ENCODE measurements around the gene NEUROG2.
"Not testable (repeated sequence)": the region's sequence is repeated elsewhere in the genome, so short reads cannot be mapped to it uniquely, and the experiment has no call there.

Gene NEUROG2

GRCh38 chr4:112516066-112516470 lies at the start of gene NEUROG2:
Gene NEUROG2 (minus strand): TSS chr4:112516180. CDS start chr4:112515475, 705 bp downstream.
- no peak for FAIRE-seq

DNA sequence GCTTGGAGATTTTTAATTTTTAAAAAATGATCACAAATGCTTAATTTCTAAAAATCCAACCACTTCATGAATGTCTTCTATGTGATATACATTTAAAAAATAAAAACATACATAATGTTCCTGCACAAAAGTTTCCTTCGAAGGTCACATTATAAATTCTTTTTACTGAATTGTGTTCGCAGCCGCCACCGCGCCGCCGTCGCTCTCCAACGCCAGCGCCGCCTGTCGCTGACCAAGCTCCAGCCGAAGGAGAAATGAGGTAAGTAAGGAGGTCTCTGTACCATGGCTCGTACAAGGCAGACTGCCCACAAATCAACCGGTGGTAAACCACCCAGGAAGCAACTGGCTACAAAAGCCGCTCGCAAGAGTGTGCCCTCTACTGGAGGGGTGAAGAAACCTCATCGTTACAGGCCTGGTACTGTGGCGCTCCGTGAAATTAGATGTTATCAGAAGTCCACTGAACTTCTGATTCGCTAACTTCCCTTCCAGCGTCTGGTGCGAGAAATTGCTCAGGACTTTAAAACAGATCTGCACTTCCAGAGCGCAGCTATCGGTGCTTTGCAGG lies 48.8 kb upstream of the NEUROG2 start:
- no peak for FAIRE-seq

GRCh38 chr4:112563431-112564200 lies 47.6 kb upstream of the NEUROG2 start:
- no peak for FAIRE-seq

- no peak for FAIRE-seq
Observed at GRCh38 chr4:112562254-112562879, 46.4 kb upstream of the NEUROG2 start.

DNA sequence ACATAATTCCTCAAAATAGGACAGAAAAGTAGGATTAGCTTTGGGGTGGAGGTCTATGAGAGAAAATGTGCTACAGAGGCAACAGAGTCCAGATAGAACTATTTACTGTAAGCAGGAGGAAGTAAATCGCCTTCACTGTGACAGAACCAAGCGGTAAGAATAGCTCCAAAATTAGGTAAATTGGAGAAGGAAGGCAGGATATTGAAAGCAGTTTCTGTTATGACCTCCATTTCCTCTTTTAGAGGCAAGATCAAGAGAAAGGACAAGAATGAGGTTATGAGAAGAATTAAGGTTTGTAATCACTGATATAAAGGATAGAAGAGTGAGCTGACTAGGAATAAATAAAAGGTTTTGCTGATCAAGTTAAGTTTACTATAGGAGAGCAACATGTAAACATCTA lies 44.1 kb upstream of the NEUROG2 start:
- no peak for FAIRE-seq

- FAIRE-seq = no peak
Observed at GRCh38 chr4:112559053-112559452, 43.1 kb upstream of the NEUROG2 start.

DNA sequence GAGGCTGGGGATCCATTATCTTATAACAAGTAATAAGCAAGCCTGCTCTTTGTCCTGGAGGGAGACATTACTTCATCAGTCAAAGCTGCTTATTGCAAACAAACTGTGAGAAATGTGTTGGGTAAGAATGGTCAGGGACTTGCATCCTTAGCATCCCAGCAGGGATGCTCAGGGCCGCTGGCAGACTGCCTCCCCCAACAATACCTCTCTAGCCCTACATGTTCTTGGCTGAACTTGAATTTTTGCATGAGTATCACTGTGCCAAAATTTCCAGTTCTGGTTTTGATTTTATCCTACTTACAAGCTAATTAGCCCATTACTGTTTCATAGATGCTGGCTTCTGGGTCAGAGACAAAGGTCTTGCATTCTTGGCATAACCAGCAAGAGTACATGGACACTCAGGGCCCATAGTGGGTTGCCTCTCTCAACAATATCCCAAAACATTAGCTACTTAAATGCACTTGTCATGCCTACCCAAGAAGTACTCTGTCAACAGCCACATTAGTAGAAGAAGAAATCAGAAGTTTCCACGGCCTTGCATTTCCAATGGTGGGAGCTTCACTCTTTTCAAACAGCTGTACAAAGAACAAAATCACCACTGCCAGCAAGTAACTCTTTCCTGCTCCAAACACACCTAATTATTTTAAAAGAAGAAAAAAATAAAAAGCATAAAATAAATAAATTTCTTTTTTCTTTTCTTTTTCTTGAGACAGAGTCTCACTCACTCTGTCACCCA lies 41.9 kb upstream of the NEUROG2 start:
- FAIRE-seq = no peak

DNA sequence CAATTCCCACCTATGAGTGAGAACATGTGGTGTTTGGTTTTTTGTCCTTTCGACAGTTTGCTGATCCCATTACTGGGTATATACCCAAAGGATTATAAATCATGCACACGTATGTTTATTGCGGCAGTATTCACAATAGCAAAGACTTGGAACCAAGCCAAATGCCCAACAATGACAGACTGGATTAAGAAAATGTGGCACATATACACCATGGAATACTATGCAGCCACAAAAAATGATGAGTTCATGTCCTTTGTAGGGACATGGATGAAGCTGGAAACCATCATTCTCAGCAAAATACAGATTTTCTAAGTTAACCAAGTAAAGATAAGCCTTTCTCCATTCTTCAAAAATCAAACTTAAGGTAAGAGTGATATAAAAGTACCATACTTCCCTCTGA lies 38.3 kb upstream of the NEUROG2 start:
- FAIRE-seq = not testable (repeated sequence)

DNA sequence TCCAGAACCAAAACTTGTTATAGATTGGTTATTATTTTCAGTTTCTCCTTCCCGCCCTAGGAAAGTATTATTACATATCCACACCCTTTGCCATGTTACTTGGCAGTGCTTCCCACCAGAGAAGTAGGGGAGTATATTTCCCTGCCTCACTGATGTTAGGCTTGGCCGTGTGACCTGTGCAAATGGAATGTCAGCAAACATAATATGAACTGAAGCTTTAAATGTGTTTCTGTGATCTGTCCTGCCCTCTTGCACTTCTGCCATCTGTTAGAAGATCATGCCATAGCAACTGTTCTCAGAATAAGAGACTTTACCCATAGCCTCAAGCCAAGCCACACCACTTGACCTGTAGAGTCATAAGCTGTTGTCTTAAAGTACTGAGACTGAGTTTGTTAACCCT lies 36.7 kb upstream of the NEUROG2 start:
- no peak for FAIRE-seq

DNA sequence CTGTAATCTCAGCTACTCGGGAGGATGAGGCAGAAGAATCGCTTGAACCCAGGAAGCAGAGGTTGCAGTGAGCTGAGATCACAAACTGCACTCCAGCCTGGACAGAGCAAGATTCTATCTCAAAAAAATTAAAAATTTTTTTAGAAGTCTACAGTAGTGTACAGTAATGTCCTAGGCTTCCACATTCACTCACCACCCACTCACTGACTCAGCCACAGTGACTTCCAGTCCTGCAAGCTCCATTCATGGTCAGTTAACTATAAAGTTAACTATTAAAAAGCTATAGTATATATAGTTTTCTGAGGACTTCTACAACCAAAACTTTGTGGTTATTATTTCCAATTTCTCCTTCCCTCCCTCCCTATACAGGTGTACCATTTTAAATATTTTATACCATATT lies 34.7 kb upstream of the NEUROG2 start:
- FAIRE-seq = no peak

DNA sequence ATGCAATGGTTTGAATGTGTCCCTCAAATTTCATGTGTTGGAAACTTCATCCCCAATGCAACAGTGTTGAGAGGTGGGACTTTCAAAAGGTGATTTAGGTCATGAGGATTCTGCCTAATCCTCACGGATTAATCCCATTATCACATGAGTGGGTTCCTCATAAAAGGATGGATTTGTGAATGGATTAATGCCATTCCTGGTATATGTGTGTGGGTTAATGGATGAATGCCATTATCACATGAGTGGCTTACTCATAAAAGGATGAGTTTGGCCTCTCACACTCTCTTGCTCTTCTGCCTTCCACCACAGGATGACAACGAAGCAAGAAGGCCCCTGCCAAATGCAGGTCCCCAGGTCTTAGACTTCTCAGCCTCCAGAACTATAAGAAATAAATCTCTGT lies 30.5 kb upstream of the NEUROG2 start:
- no peak for FAIRE-seq

GRCh38 chr4:112545346-112545745 lies 29.4 kb upstream of the NEUROG2 start:
- no peak for FAIRE-seq

DNA sequence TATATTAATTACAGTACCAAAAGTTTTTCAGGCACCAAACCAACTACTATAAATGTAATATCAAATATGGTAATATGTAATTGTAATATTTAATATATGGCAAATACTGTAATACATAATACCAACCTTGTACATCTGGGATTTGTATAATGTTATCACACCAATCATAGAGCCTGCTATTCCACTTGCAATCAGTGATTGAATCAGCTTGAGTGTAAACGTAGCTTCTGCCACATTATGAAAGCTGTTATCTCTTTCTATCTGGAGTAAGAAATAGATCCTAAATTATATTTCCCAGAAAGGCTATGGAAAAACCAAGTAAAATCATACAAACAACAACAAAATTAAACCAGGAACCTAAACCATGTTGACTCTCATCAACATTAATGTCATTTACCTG lies 24.7 kb upstream of the NEUROG2 start:
- FAIRE-seq = no peak

- FAIRE-seq = no peak
Observed at GRCh38 chr4:112536123-112536522, 20.1 kb upstream of the NEUROG2 start.

DNA sequence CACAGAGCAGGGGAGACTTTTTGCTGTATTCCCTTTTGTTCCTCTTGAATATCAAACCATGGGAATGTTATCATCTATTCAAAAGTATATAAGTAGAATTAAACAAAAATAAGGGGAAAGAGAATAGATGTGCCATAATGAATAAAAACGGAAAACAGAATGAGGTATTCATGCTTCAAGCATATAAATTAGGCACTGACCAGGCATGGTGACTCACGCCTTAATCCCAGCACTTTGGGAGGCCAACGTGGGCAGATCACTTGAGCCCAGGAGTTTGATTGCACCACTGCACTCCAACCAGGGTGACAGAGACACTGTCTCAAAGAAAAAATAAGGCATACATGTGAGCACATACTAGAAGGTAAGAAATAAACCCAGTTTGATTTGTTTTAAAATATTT lies 16.3 kb upstream of the NEUROG2 start:
- FAIRE-seq = no peak

DNA sequence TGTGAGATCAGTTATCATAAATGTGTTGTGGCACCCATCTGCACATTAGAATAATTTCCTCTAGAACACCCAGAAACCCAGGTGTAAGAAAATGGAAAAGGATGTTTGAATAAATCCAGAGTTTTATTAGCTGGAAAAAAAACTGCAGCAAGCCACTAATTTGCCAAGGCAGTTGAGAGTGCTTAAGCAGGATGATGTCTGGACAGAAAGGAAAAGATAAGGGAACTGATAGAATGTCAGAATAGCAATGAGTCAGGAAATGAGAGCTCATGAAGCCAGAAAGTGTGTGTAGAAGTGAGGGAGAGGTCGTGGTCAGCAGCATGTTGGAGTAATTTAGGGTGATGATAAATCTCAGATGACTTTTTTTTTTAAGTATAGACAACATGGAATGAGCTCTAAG lies 15.2 kb upstream of the NEUROG2 start:
- no peak for FAIRE-seq

GRCh38 chr4:112526061-112526460 lies 10.1 kb upstream of the NEUROG2 start:
- FAIRE-seq = no peak

DNA sequence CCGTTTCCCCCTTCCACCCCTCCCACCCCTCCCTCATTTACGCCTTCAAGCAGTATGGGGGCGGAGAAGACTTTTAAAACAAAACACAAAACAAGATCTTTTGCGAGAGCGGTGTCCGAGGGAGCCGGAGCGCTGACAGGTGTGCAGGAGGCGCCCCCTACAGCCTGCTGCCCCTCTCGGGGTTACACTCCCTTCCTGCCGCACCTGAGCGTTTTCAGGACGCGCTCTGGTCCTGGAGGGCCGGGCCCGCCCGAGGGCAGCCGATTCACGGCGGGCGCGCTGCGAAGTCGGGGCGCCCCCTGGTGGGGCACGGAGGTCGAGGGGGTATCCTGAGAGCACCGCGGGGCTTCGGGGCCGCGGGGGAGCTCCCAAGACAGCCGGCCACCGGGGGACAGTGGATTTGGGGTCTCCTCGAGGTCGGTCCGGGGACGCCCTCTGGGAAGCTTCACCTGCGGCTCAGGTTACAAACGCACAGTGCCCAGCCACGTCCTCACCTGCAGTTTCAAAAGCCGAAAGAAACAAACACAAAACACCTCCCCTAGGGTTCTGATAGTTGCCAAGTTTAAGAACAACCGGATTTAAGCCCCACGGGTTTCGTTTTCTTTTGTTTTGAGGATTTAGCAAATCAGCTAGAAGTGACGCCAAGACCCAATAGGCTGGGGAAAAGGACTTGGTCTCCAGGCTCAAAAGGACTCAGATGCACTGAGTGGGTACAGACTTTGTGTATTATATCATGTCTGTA lies 8.0 kb upstream of the NEUROG2 start:
- FAIRE-seq = no peak

- FAIRE-seq = no peak
Observed at GRCh38 chr4:112523008-112523721, 7.2 kb upstream of the NEUROG2 start.

DNA sequence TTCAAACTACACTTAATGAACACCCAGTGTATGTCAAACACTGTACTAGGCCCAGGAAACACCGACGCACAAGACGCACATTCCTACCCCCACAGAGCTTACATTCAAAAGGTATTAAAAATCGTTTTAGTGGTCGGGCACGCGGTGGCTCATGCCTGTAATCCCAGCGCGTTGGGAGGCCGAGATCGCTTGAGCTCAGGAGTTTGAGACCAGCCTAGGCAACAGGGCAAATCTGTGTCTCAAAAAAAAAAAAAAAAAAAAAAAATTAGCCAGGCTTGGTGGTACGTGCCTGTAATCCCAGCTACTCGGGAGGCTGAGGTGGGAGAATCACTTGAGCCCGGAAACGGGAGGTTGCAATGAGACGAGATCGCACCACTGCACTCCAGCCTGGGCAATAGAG lies 6.5 kb upstream of the NEUROG2 start:
- not testable (repeated sequence) for FAIRE-seq

DNA sequence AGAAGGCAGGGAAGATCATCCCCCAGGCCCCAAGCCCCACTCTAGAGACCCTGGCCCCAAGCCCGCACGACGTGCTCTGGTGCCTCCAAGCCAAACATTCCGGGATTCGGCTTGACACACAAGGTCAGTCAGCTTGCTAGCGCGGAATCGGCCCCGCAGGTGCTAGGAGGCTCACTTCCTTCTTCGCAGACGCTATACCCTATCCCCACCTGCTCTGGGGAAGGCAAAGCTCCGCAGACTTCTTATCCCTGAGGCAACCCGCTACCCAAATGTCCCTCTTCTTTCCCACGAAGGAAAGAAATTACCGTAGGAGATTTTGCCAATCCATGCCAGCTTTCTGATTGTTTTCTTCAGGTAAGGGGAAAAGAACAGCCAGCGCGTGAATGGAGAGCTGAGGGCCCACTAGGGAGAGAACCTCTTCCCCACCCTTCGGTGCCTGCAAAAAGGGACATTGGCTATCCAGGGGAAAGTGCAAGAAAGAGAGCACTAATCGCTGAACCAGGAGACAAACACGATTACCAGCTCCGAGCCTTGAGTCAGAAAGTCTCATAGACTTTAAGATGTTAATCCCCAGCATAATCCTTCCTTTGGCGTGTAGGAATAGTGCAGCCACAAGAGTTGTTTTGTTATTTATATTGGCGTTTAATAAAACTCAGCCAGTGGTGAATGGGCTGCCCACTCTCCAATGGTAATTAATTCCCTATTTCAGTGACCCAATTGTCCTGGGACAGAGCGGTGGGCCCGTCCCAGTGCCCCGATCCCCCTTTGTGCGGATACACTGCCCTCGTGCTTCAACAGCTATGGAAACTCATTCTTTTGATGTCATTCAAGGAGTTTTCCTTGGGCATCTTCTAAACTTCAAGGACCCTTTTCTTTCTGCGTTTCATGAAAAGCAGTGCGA lies 5.4 kb upstream of the NEUROG2 start:
- no peak for FAIRE-seq

Data from endometrium (tissue), 2 donors.